BJ (cell line): ENCODE data around the gene GFOD1. TPM values are rescaled to one million over a fixed set of nuclear protein-coding genes. Genes with fewer than 3 reads are reported as not detected.

ENCODE experiments used
- CTCF ChIA-PET: fragments of 350-600 bp; formaldehyde crosslinking; extraction: SDS; loops from one replicate; lab custom pipeline; 2021; ENCODE audit warnings: antibody characterized with exemption, inconsistent platforms; lab: Yijun Ruan, JAX
- POLR2A ChIA-PET: fragments of 300-600 bp; sonication (Branson Sonifier 250); formaldehyde crosslinking; extraction: SDS; loops from one replicate; lab custom pipeline; 2021; ENCODE audit warnings: antibody characterized with exemption; lab: Charles Lee
- DNase-seq: peaks from one replicate; pipeline ENCODE4 v3.0.0-alpha.2; 2011; ENCODE audit warnings: low read depth
- H3K27me3 ChIP-seq: 2 replicates; pipeline ENCODE4 v1.6.0; 2011; ENCODE audit warnings: low read length; ENCODE audit not compliant: control insufficient read depth, insufficient read depth
- H3K36me3 ChIP-seq: 2 replicates; pipeline ENCODE4 v1.5.1; 2011; ENCODE audit warnings: low read length; ENCODE audit not compliant: control insufficient read depth, insufficient read depth
- H3K4me3 ChIP-seq: 2 replicates; pipeline ENCODE4 v1.5.1; 2011; ENCODE audit warnings: low read depth, mild to moderate bottlenecking, control low read depth, low read length
- CTCF ChIP-seq: IDR thresholded peaks from 2 replicates; pipeline ENCODE4 v1.5.1; 2011; ENCODE audit warnings: low read depth, mild to moderate bottlenecking, control low read depth, inconsistent platforms, low read length, moderate library complexity; ENCODE audit not compliant: insufficient read depth
- polyA plus RNA-seq: library from polyadenylated mRNA; depleted of rRNA; stranded (reverse); fragments of >200 nt; gene quantifications from 2 replicates; pipeline ENCODE4 v1.2.3, GENCODE V29; 2011

GFOD1 gene
- polyA plus RNA-seq, 1 experiment = 0.76 TPM

GRCh38 chr6:13355999-13356785 lies 131.2 kb downstream of the GFOD1 start:
- Histone ChIP-seq H3K36me3 (no peaks in the 10 kb centered on the region), H3K4me3 (no peak overlapping the region), H3K27me3 (no peaks in the 10 kb centered on the region)
- DNase-seq = no peak
- ChIA-PET POLR2A (no interaction called here), CTCF (interaction anchor here (1.2 to 2.4 kb wide), 5 partner anchors 17 to 219 kb away, joined by 3 to 10 read pairs (median 6); partner anchors contain the start of gene SIRT5)
- TF ChIP-seq CTCF = no peak

GRCh38 chr6:13355043-13355945 lies 132.1 kb downstream of the GFOD1 start:
- peak; percentile 91 for DNase-seq
- H3K4me3 ChIP-seq = no peak overlapping the region
- H3K36me3 ChIP-seq = no peaks in the 10 kb centered on the region
- TF ChIP-seq CTCF = no peak
- ChIA-PET POLR2A (interaction anchor here (0.6 kb wide), 1 partner anchor 261 kb away, joined by 3 read pairs; no protein-coding TSS in a partner anchor), CTCF (interaction anchor here (0.6 to 2.4 kb wide), 6 partner anchors 16 to 220 kb away, joined by 3 to 10 read pairs (median 6); partner anchors contain the start of gene SIRT5)
- H3K27me3 ChIP-seq = no peaks in the 10 kb centered on the region

GRCh38 chr6:13354331-13355042 lies 132.9 kb downstream of the GFOD1 start:
- no peak for TF ChIP-seq CTCF
- H3K36me3 ChIP-seq = no peaks in the 10 kb centered on the region

GRCh38 chr6:13352165-13352564 lies 135.2 kb downstream of the GFOD1 start:
- Histone ChIP-seq H3K36me3 (no peaks in the 10 kb centered on the region), H3K4me3 (no peak overlapping the region), H3K27me3 (no peaks in the 10 kb centered on the region)
- ChIA-PET POLR2A (no interaction called here), CTCF (interaction anchor here (1.5 kb wide), 1 partner anchor 10 kb away, joined by 5 read pairs; no protein-coding TSS in a partner anchor)
- TF ChIP-seq CTCF = no peak
- no peak for DNase-seq

More at GRCh38 chr6:13354331-13355042, 132.9 kb downstream of the GFOD1 start:
- Histone ChIP-seq H3K27me3 (no peaks in the 10 kb centered on the region), H3K4me3 (no peak overlapping the region)
- ChIA-PET CTCF (interaction anchor here (0.6 to 2.4 kb wide), 5 partner anchors 17 to 220 kb away, joined by 3 to 10 read pairs (median 6); partner anchors contain the start of gene SIRT5), POLR2A (interaction anchor here (0.6 kb wide), 1 partner anchor 85 kb away, joined by 3 read pairs; no protein-coding TSS in a partner anchor)
- no peak for DNase-seq
